ENCODE data around the gene PSEN1. TPM values are rescaled to one million over a fixed set of nuclear protein-coding genes. Genes with fewer than 3 reads are reported as not detected.

The PSEN1 gene
- total RNA-seq, 1 donor from 2014 or later = 53.9 TPM

DNA sequence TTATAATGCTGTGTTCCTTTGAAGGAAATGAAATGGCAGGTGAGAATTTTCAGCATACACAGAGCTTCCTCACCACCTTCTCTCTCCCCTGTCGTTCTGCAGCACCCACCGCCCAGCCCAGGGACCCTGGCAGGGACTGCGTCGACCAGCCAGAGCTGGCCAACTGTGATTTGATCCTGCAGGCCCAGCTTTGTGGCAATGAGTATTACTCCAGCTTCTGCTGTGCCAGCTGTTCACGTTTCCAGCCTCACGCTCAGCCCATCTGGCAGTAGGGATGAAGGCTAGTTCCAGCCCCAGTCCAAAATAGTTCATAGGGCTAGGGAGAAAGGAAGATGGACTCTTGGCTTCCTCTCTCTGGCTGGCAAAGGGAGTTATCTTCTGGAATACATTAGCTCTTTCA is 136.1 kb downstream of the PSEN1 start:
- H3K27ac Mint-ChIP-seq (ENCODE audit: unreplicated experiment) = no peak overlapping the region

More for the DNA sequence above, 136.1 kb downstream of the PSEN1 start:
- Mint-ChIP-seq H3K9me3 (no peaks in the 10 kb centered on the region), H3K36me3 (ENCODE audit: low read depth) (no peaks in the 10 kb centered on the region), H3K27me3 (ENCODE audit: low read depth) (peaks cover 2% of the 10 kb centered on the region), H3K4me1 (peaks cover 15% of the 10 kb centered on the region), H3K4me3 (no peak overlapping the region)
- TF ChIP-seq, protein P1, sequence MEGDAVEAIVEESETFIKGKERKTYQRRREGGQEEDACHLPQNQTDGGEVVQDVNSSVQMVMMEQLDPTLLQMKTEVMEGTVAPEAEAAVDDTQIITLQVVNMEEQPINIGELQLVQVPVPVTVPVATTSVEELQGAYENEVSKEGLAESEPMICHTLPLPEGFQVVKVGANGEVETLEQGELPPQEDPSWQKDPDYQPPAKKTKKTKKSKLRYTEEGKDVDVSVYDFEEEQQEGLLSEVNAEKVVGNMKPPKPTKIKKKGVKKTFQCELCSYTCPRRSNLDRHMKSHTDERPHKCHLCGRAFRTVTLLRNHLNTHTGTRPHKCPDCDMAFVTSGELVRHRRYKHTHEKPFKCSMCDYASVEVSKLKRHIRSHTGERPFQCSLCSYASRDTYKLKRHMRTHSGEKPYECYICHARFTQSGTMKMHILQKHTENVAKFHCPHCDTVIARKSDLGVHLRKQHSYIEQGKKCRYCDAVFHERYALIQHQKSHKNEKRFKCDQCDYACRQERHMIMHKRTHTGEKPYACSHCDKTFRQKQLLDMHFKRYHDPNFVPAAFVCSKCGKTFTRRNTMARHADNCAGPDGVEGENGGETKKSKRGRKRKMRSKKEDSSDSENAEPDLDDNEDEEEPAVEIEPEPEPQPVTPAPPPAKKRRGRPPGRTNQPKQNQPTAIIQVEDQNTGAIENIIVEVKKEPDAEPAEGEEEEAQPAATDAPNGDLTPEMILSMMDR (conservative IDR thresholded peaks at IDR 0.05) = no peak
- no peak for DNase-seq (ENCODE audit: low read depth, low spot score)

Other genes with a start within 250 kb of the PSEN1 start
- gene DPF3, start 242.4 kb upstream of the PSEN1 start, total RNA-seq = 1.3 TPM in 2 replicates
- gene DCAF4, start 210.0 kb upstream of the PSEN1 start, total RNA-seq = 9.5 and 10.6 TPM in 2 replicates
- gene ZFYVE1, start 109.4 kb upstream of the PSEN1 start, total RNA-seq = 14.3 and 16.7 TPM in 2 replicates
- gene RBM25, start 78.0 kb upstream of the PSEN1 start, total RNA-seq = 117 and 119 TPM in 2 replicates
- gene PAPLN, start 101.0 kb downstream of the PSEN1 start, total RNA-seq = 2.7 and 4.1 TPM in 2 replicates

Measured in neural crest cell (in vitro differentiated cells).